H1 (cell line): ENCODE measurements around the gene TAX1BP3. TPM values are rescaled to one million over a fixed set of nuclear protein-coding genes. Genes with fewer than 3 reads are reported as not detected.

Source experiments
- CBX8 ChIP-seq: fragments of 300-800, 300-1000 bp; sonication (generic); IDR thresholded peaks from 2 replicates; pipeline ENCODE4 v1.7.1; 2016; ENCODE audit warnings: low read depth, low read length, borderline replicate concordance
- CREB1 ChIP-seq: IDR thresholded peaks from 2 replicates; pipeline ENCODE4 v1.6.1; 2012; ENCODE audit warnings: inconsistent platforms
- EGR1 ChIP-seq: IDR thresholded peaks from 2 replicates; pipeline ENCODE4 v1.6.1; 2011; ENCODE audit warnings: low read depth, low read length, borderline replicate concordance
- FOSL1 ChIP-seq: IDR thresholded peaks from 2 replicates; pipeline ENCODE4 v1.6.1; 2011; ENCODE audit warnings: mild to moderate bottlenecking, low read depth, low read length, moderate library complexity; ENCODE audit not compliant: insufficient read depth
- KDM1A ChIP-seq: fragments of 200-600, 300-600 bp; sonication (generic); IDR thresholded peaks from 2 replicates; pipeline ENCODE4 v1.7.1; 2016; ENCODE audit warnings: mild to moderate bottlenecking, low read length, borderline replicate concordance
- SP4 ChIP-seq: IDR thresholded peaks from 2 replicates; pipeline ENCODE4 v1.6.1; 2012; ENCODE audit warnings: low read length, inconsistent platforms
- SRF ChIP-seq: IDR thresholded peaks from 2 replicates; pipeline ENCODE4 v1.6.1; 2011; ENCODE audit warnings: mild to moderate bottlenecking, low read depth, low read length, moderate library complexity
- TEAD4 ChIP-seq: IDR thresholded peaks from 2 replicates; pipeline ENCODE4 v1.6.1; 2012; ENCODE audit warnings: low read depth, low read length, inconsistent platforms, mixed read lengths
- polyA plus RNA-seq, 7 experiments: library from polyadenylated mRNA; depleted of rRNA in 3 of 7; stranded (reverse) in 5 of 7; unstranded in 2 of 7; fragments of >200 nt in 5 of 7; fragments of 200-250 nt in 2 of 7; gene quantifications; 1 replicate in 5 of 7; 2 replicates in 1 of 7; 4 replicates in 1 of 7; pipeline versions ENCODE4 v1.2.1 to v1.2.3, GENCODE V29; 2011 to 2013; ENCODE audit warnings: missing spikeins in 2 of 7, mixed read lengths in 2 of 7
- total RNA-seq: library from RNA; stranded (reverse); fragmentation: NEBNext Ultra II Directional; extraction: Animal tissue kit (Norgen Biotek cat#: 25700); gene quantifications from 2 replicates; pipeline ENCODE4 v1.2.1, GENCODE V29; 2021

TAX1BP3 gene
- total and polyA plus RNA-seq, 2 of the 8 experiments (the other 6 are each of a cell fraction or from before 2014, with no cell fraction given), result 65.3 to 81.8 TPM

GRCh38 chr17:3668279-3669084 lies at the start of gene TAX1BP3, which contains the start of gene EMC6 (continued):
- TF ChIP-seq SRF (no peak), CREB1 (peak; percentile 43; the same call in 1 of the 2 replicates), EGR1 (no peak), KDM1A (no peak), TEAD4 (0 out of 2 replicates have a peak, but pooled peaks have one; percentile 10), FOSL1 (no peak), SP4 (peak; percentile 93; the same call in 1 of the 2 replicates), CBX8 (no peak)
